GM06990 (cell line): Measurements from ENCODE around the gene ULBP1.
A peak's percentile ranks its signal among the peaks of the same experiment; 100 is the strongest.
"Not testable (repeated sequence)": the region's sequence is repeated elsewhere in the genome, so short reads cannot be mapped to it uniquely, and the experiment has no call there.

ENCODE experiments used
- DNase-seq: peaks from one replicate; pipeline ENCODE4 v3.0.0-alpha.2; 2011; ENCODE audit not compliant: insufficient read length; ENCODE audit errors: extremely low read depth
- H3K27me3 ChIP-seq: replicated peaks from 2 replicates; pipeline ENCODE4 v1.6.0; 2011; ENCODE audit warnings: low read length; ENCODE audit not compliant: control insufficient read depth, insufficient read depth
- H3K36me3 ChIP-seq: 2 replicates; pipeline ENCODE4 v1.5.1; 2011; ENCODE audit warnings: low read length; ENCODE audit not compliant: control insufficient read depth, insufficient read depth
- H3K4me3 ChIP-seq: replicated peaks from 2 replicates; pipeline ENCODE4 v1.5.1; 2011; ENCODE audit warnings: low read depth, mild to moderate bottlenecking, control low read depth, low read length
- CTCF ChIP-seq: IDR thresholded peaks from 2 replicates; pipeline ENCODE4 v1.5.1; 2011; ENCODE audit warnings: low read length, control low read depth, mild to moderate bottlenecking, inconsistent platforms; ENCODE audit not compliant: insufficient read depth, poor library complexity, severe bottlenecking

The ULBP1 gene

DNA sequence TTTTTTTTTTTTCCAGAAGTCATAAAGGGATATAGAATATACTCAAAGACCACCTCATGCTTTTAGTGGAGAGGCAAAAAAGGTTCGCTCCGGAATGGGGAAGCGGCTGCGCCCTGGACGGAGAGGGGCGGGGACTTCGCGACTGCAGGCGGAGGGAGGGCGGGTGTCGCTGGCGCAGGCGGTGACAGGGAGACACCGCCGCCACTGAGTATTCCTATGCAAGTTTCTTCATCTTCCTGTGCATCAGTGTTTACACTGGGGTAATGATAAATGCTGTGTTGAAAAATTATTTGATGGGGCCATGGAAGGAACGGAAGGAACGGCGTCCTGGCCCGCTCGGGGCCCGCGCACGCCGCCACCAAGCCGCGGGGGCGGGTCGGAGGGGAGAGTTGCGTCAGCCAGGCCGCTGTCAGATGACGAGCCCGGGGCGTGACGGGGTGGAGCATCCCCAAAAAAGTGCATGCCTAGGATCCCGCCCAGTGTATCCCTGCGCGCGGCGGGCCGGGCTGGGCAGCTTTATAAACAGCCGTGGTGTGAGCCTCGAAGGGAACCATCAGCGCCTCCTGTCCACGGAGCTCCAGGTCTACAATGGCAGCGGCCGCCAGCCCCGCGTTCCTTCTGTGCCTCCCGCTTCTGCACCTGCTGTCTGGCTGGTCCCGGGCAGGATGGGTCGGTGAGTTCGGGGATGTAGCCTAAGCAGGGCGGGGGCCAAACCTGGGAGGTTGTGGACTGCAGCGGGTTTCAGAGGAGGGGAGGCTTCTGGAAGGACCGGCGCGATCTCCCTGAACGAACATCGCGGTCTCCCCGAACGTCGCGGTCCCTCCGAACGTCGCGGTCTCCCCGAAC is at the start of gene ULBP1:
Gene ULBP1 (plus strand): TSS at position 482 of the 846 bp plus-strand sequence. CDS start 107 bp downstream, at position 589.
- Histone ChIP-seq H3K36me3 (no peaks in the 10 kb centered on the region), H3K27me3 (peaks cover 5% of the 10 kb centered on the region), H3K4me3 (peak within 1 kb of the TSS; percentile 45)
- no peak for TF ChIP-seq CTCF
- peak; percentile 75 for DNase-seq

DNA sequence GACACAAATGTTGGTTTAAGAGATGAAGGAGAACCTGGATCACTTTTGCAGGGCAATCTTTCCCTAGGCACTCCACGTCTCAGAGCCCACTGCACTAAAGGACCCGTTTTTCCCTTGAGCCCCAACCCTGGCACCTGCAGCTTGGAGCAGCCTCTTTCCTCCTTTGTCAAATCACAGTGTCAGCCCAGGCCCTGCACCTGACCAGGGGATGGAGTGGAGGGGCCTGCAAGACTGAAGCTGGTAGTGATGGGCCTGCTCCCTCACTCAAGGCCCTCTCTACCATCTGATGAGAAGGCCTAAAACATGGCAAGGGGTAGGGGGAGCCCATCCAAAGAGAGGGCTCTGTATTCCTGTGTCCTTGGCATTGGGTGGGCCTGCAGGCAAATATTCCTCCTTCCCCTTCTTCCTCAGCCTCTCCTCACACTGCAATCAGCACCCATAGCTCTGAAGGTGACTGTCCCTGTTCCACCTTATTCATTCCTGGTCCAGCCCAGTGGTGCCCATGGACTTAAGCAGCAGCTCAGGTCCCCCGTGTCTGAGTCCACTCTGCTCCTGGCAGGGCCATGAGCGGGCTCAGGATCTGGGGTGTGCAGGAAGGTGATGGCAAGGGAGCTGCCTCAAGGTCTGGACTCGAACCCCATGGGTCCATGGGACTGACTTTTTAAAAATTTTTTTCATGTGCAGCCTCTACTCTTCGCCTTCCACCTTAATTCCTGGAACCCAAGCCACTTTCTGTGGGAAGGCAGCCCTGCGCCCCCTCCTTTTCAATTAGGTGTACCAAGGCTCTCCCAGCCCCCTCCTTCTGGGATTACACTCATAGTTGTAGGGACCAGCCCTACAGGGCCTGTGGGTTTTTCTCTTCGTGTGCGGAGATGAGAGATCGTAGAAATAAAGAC is 47.5 kb upstream of the ULBP1 start:
- TF ChIP-seq CTCF, result no peak
- no peak for DNase-seq
- Histone ChIP-seq H3K27me3 (no peaks in the 10 kb centered on the region; the same call in 1 of the 2 replicates), H3K4me3 (no peak overlapping the region), H3K36me3 (no peaks in the 10 kb centered on the region)

- TF ChIP-seq CTCF, result no peak
- no peak overlapping the region for H3K4me3 ChIP-seq
- no peaks in the 10 kb centered on the region for H3K36me3 ChIP-seq
- no peak for DNase-seq
- peaks cover 1% of the 10 kb centered on the region for H3K27me3 ChIP-seq
Measured at GRCh38 chr6:149917679-149918078, 46.1 kb upstream of the ULBP1 start.

DNA sequence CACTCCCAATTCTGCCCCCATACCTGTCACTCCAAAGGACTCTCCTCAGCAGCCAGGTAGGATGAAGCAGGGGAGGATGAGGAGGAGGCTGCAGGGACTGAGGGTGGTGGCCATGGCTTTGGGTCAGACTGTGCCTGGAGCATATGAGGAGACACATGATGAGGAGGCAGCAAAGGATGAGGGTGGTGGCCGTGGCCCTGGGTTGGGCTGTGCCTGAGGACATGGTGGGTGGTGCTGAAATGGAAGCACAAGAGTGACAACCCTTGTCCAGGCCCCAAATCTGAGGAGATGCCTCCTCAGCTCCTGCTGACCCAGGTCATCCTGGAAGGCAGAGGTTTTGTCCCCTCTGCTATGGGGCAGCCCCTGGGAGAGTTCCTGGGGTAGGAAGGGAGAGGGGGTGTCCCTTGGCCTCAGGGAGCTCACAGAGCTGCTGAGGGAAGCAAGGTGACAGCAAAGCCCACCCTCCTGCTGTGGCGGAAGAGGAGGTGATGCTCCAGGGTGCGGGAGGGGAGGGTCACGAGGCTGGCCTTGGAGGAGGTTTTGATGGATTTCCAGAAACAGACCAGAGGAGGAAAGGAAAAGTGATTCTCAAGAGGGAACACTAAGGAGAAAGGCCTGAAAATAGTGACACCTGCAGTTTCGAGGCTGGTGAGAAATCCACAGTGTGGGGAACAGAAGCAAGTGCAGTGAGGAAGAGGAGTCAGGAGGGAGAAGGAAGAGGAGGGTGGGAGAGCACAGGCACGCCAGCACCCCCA is 45.4 kb upstream of the ULBP1 start:
- peaks cover 1% of the 10 kb centered on the region for H3K27me3 ChIP-seq

DNA sequence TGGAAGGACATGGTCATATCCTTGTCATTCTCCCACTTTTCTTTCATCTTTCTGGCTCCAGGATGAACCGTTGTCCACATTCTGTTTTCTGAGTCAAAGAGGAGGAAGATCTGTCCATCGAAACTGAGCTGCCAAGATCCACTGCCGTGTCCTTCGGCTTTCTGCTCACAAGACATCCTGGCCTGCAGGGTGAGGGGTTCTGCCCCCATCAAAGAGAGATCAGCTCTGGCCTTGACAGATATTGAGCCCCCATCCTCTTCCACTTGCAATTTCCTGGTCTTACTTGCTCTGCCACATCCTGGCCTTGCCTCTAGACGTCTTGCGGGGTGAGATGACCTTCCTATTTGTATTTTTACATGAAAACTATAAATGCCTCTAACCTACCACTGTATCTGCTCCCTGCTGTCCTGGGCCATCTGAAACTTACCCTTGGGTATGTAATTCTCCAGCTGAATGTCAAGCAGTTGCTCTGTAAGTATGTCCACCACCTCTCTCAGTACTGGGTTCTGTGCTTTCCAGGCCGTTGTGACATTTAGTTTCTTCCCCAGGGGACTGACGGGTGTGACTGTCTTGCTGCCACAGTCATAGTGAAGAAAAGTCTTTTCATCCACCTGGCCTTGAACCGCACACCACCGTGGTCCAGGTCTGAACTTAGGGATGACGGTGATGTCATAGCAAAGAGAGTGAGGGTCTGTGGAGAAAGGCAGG is 44.5 kb upstream of the ULBP1 start:
- H3K27me3 ChIP-seq, result not testable (repeated sequence)

More for the DNA sequence above, 45.4 kb upstream of the ULBP1 start:
- TF ChIP-seq CTCF, result no peak
- H3K36me3 ChIP-seq, result no peaks in the 10 kb centered on the region
- DNase-seq, result no peak
- H3K4me3 ChIP-seq, result no peak overlapping the region

More for the DNA sequence above, 44.5 kb upstream of the ULBP1 start:
- DNase-seq, H3K4me3 ChIP-seq, H3K36me3 ChIP-seq: not testable (repeated sequence)
